ENCODE measurements around the gene ARFGEF3.

GRCh38 chr6:138331444-138331843 lies 169.7 kb downstream of the ARFGEF3 start:
- TF ChIP-seq EZH2 (IDR thresholded peaks at IDR 0.05; ENCODE audit: low read depth, unreplicated experiment) (no peak), CTCF (conservative IDR thresholded peaks at IDR 0.05; ENCODE audit: low read depth in 2 of 2) (no peak), EZH2phosphoT487 (IDR thresholded peaks at IDR 0.05; ENCODE audit: unreplicated experiment) (no peak), ETS1 (IDR thresholded peaks at IDR 0.05) (no peak), POLR2AphosphoS5 (IDR thresholded peaks at IDR 0.05; ENCODE audit: low read depth) (no peak), JUNB (IDR thresholded peaks at IDR 0.05; ENCODE audit: unreplicated experiment) (no peak), CREB1 (CRISPR knock-in tag; IDR thresholded peaks at IDR 0.05; ENCODE audit: low read depth) (no peak), REST (IDR thresholded peaks at IDR 0.05; ENCODE audit: unreplicated experiment) (no peak), ZNF462 (CRISPR knock-in tag; IDR thresholded peaks at IDR 0.05) (no peak), ZNF114 (CRISPR knock-in tag; IDR thresholded peaks at IDR 0.05) (no peak), NANOG (IDR thresholded peaks at IDR 0.05; ENCODE audit: borderline replicate concordance) (peak; percentile 93), ZNF331 (CRISPR knock-in tag; IDR thresholded peaks at IDR 0.05; ENCODE audit: low read depth) (no peak), STAT1 (IDR thresholded peaks at IDR 0.05; ENCODE audit: unreplicated experiment) (no peak)
